ENCODE measurements around the gene PDIA6. TPM values are rescaled to one million over a fixed set of nuclear protein-coding genes. Genes with fewer than 3 reads are reported as not detected.

Gene PDIA6
- total RNA-seq, 2 donors from 2014 or later = 402 to 408 TPM

DNA sequence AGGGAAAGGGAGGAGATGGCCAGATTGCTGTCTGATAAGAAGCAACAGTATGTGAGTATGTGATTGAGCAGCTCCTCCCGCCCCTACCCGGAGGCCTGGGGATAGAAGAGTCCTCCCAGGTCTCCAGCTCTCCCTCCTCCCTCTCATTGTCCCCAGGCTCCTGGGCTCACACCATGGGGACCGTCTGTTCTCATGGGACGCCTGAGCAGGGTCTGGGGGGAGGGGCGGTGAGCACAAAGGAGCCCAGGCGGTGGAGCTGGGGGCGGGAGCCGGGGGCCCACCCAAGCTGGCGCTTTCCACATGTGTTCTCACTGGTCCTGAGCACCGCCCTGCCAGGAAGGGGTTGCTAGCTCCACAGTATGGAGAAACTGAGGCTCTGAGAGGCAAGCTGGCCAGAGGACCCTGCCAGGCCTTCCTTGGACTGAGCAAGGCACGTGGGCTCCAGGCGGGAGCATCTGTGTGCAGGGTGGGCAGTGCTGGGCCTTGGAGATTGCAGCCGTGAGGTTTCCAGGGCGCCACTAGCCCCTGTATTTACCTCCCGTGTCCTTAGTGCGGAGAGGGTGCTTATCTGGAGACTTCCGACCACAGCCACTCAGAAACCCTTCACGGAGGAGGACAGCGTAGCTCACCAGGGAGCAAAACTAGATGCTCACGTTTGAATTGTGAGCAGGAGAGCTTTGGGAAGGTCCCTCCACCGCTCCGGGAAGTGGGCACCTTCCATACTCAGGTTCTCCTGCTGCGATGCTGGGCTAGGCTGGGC lies 37.4 kb downstream of the PDIA6 start:
- no peak overlapping the region for H3K4me3 ChIP-seq (ENCODE audit: low read length)
- Mint-ChIP-seq H3K27ac (peak overlapping the region; percentile 50), H3K4me1 (no peaks in the 10 kb centered on the region), H3K4me3 (no peak overlapping the region), H3K9me3 (no peaks in the 10 kb centered on the region), H3K36me3 (ENCODE audit: low read depth) (peaks cover 12% of the 10 kb centered on the region), H3K27me3 (ENCODE audit: insufficient read depth) (no peaks in the 10 kb centered on the region)
- TF ChIP-seq, protein P1, sequence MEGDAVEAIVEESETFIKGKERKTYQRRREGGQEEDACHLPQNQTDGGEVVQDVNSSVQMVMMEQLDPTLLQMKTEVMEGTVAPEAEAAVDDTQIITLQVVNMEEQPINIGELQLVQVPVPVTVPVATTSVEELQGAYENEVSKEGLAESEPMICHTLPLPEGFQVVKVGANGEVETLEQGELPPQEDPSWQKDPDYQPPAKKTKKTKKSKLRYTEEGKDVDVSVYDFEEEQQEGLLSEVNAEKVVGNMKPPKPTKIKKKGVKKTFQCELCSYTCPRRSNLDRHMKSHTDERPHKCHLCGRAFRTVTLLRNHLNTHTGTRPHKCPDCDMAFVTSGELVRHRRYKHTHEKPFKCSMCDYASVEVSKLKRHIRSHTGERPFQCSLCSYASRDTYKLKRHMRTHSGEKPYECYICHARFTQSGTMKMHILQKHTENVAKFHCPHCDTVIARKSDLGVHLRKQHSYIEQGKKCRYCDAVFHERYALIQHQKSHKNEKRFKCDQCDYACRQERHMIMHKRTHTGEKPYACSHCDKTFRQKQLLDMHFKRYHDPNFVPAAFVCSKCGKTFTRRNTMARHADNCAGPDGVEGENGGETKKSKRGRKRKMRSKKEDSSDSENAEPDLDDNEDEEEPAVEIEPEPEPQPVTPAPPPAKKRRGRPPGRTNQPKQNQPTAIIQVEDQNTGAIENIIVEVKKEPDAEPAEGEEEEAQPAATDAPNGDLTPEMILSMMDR (conservative IDR thresholded peaks at IDR 0.05) = no peak
- 85 to 97% methylated on average over 12 to 23 of the region's 23 CpGs for WGBS, 2 experiments (ENCODE audit: insufficient coverage in 1 of 2, insufficient read length in 1 of 2)
- H3K27ac ChIP-seq (ENCODE audit: low read depth, low read length) = peak overlapping the region; percentile 59
- no peaks in the 10 kb centered on the region for H3K9me3 ChIP-seq (ENCODE audit: control insufficient read depth, low read length)
- no peaks in the 10 kb centered on the region for H3K27me3 ChIP-seq (ENCODE audit: control insufficient read depth, insufficient read depth, low read length, poor library complexity, severe bottlenecking)
- peak; percentile 51 for DNase-seq
- H3K4me1 ChIP-seq (ENCODE audit: control insufficient read depth, insufficient read depth, low read length) = no peaks in the 10 kb centered on the region
- peaks cover 18% of the 10 kb centered on the region for H3K36me3 ChIP-seq (ENCODE audit: control insufficient read depth, insufficient read depth, low read length)
- H3K9ac ChIP-seq (ENCODE audit: extremely low read depth, low read length, poor library complexity, severe bottlenecking) = no peak overlapping the region

DNA sequence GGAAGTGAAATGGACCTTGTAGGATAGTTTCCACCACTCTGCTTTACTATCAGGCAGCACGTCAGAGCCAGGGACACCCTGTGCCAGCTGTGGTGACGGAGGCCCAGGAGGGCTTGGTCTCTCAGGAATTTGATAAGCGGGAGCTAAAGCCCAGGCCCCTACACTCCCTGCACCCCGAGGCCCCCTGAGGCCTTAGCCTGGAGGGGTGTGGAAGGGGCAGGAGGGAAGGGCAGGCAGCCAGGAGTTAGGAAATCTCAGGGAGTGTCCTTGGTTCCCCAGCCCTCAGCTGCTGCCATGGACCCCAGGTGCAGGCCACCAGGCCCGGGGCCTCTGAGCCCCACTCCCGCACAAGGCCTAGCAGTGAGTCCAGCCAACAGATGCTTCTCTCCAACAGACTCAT lies 38.2 kb downstream of the PDIA6 start:
- H3K9ac ChIP-seq (ENCODE audit: extremely low read depth, low read length, poor library complexity, severe bottlenecking) = no peak overlapping the region
- H3K36me3 ChIP-seq (ENCODE audit: control insufficient read depth, insufficient read depth, low read length) = peaks cover 11% of the 10 kb centered on the region
- TF ChIP-seq, protein P1 (conservative IDR thresholded peaks at IDR 0.05) = no peak
- no peak overlapping the region for H3K4me3 Mint-ChIP-seq
- H3K27me3 Mint-ChIP-seq (ENCODE audit: insufficient read depth) = no peaks in the 10 kb centered on the region
- no peaks in the 10 kb centered on the region for H3K27me3 ChIP-seq (ENCODE audit: control insufficient read depth, insufficient read depth, low read length, poor library complexity, severe bottlenecking)
- no peaks in the 10 kb centered on the region for H3K9me3 ChIP-seq (ENCODE audit: control insufficient read depth, low read length)
- no peaks in the 10 kb centered on the region for H3K4me1 Mint-ChIP-seq
- DNase-seq = no peak
- H3K36me3 Mint-ChIP-seq (ENCODE audit: low read depth) = peaks cover 5% of the 10 kb centered on the region
- no peak overlapping the region for H3K27ac Mint-ChIP-seq
- 83 to 89% methylated on average over 4 to 6 of the region's 6 CpGs for WGBS, 2 experiments (ENCODE audit: insufficient coverage in 1 of 2, insufficient read length in 1 of 2)
- H3K4me3 ChIP-seq (ENCODE audit: low read length) = no peak overlapping the region
- peak overlapping the region; percentile 59 for H3K27ac ChIP-seq (ENCODE audit: low read depth, low read length)
- H3K4me1 ChIP-seq (ENCODE audit: control insufficient read depth, insufficient read depth, low read length) = no peaks in the 10 kb centered on the region
- no peaks in the 10 kb centered on the region for H3K9me3 Mint-ChIP-seq

DNA sequence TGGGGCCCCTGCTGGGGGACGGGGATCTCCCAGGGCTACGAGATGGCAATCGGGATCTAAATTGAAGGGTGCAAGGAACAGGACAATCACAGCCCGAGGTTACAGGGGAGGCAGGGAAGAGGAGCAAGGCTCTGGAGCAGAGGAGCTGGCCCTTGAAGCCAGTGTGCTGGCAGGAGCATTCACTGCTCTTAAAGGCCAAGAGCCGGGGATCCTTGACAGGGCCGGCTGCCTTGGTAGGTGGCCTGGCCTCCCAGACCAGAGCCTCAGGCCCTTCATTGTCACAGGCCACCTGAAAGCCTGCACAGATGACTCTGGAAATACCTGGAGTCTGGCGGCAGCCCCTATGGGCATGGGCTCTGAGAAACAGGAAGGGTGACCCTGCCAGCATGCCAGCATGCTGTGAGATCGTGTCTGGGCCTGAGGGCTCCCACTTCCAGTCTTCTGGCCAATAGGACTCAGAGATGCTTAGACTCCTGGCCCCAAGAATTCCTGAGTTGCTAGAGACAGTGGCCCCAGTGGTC lies 38.7 kb downstream of the PDIA6 start:
- H3K9me3 ChIP-seq (ENCODE audit: control insufficient read depth, low read length) = no peaks in the 10 kb centered on the region
- Mint-ChIP-seq H3K9me3 (no peaks in the 10 kb centered on the region), H3K27me3 (ENCODE audit: insufficient read depth) (no peaks in the 10 kb centered on the region), H3K4me1 (no peaks in the 10 kb centered on the region), H3K36me3 (ENCODE audit: low read depth) (peaks cover 5% of the 10 kb centered on the region), H3K4me3 (no peak overlapping the region), H3K27ac (no peak overlapping the region)
- peak; percentile 46 for DNase-seq
- H3K27me3 ChIP-seq (ENCODE audit: control insufficient read depth, insufficient read depth, low read length, poor library complexity, severe bottlenecking) = no peaks in the 10 kb centered on the region
- no peaks in the 10 kb centered on the region for H3K4me1 ChIP-seq (ENCODE audit: control insufficient read depth, insufficient read depth, low read length)
- TF ChIP-seq, protein P1 (conservative IDR thresholded peaks at IDR 0.05) = no peak
- H3K27ac ChIP-seq (ENCODE audit: low read depth, low read length) = no peak overlapping the region
- H3K9ac ChIP-seq (ENCODE audit: extremely low read depth, low read length, poor library complexity, severe bottlenecking) = no peak overlapping the region
- H3K36me3 ChIP-seq (ENCODE audit: control insufficient read depth, insufficient read depth, low read length) = peaks cover 10% of the 10 kb centered on the region
- WGBS, 2 experiments (ENCODE audit: insufficient coverage in 1 of 2, insufficient read length in 1 of 2) = 89 to 96% methylated on average over 4 to 8 of the region's 8 CpGs
- no peak overlapping the region for H3K4me3 ChIP-seq (ENCODE audit: low read length)

Data from endodermal cell (in vitro differentiated cells).